Measurements from ENCODE around the gene PTGIS. TPM values are rescaled to one million over a fixed set of nuclear protein-coding genes. Genes with fewer than 3 reads are reported as not detected.
"Not testable (repeated sequence)": the region's sequence is repeated elsewhere in the genome, so short reads cannot be mapped to it uniquely, and the experiment has no call there.

The PTGIS gene
- 67.6 and 72.1 TPM in 2 replicates for total RNA-seq
- long read RNA-seq, full-length matches to known transcripts = 14 of 44 reads
- long read RNA-seq, partial matches to known transcripts = 13 of 44 reads
- long read RNA-seq, other reads (novel, unspliced or antisense) = 17 of 44 reads

DNA sequence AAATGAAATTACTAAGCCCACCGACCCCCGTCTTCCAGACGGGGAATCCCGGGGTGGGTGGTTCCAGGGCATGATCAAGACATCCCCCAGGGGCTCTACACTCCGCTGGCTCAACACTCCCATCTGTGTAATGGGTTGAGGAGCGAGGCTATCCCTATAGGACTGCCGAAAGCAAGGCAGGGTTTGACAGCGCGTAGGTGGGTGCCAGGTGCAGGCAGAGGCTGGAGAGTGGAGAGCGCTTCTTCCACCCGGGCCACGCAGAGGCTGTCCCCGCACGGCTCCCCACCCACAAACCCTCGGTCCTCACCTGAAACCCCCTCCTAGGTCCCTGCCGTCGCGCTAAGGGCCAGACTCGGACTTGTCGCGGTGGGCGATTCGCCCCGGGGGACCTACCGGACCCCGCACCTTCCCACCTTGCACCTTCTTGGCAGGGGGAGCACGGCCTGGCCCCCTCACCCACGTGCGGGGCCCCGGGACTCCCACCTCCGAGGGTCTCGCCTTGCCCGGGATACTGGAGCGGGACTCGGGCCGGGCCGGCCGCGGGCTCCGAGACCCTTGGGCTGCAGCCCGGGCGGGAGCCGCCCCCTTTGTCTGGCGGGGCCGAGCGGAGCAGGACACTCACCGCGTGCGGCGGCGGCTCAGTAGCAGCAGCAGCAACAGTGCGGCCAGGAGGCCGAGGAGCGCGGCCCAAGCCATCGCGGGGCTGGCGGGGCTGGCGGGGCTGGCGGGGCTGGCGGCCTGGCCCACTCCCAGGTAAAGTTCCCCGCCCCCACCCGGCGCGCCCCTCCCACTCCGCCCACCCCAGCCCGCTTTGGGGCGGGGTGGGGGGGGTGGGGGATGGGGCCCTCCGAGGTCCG lies at the start of gene PTGIS:
TSS of gene PTGIS (minus strand) at position 717 of the 857 bp plus-strand sequence. CDS start at position 696, 21 bp downstream.
- Mint-ChIP-seq H3K4me1 (ENCODE audit: unreplicated experiment) (peaks cover 76% of the 10 kb centered on the region), H3K27ac (ENCODE audit: unreplicated experiment) (peak within 1 kb of the TSS; percentile 76), H3K9me3 (ENCODE audit: unreplicated experiment) (no peaks in the 10 kb centered on the region), H3K4me3 (ENCODE audit: unreplicated experiment) (peak within 1 kb of the TSS; percentile 70), H3K36me3 (ENCODE audit: unreplicated experiment) (peaks cover 7% of the 10 kb centered on the region), H3K27me3 (ENCODE audit: unreplicated experiment) (no peaks in the 10 kb centered on the region)
- DNase-seq (ENCODE audit: extremely low spot score, unreplicated experiment) = no peak
- TF ChIP-seq, protein P1, sequence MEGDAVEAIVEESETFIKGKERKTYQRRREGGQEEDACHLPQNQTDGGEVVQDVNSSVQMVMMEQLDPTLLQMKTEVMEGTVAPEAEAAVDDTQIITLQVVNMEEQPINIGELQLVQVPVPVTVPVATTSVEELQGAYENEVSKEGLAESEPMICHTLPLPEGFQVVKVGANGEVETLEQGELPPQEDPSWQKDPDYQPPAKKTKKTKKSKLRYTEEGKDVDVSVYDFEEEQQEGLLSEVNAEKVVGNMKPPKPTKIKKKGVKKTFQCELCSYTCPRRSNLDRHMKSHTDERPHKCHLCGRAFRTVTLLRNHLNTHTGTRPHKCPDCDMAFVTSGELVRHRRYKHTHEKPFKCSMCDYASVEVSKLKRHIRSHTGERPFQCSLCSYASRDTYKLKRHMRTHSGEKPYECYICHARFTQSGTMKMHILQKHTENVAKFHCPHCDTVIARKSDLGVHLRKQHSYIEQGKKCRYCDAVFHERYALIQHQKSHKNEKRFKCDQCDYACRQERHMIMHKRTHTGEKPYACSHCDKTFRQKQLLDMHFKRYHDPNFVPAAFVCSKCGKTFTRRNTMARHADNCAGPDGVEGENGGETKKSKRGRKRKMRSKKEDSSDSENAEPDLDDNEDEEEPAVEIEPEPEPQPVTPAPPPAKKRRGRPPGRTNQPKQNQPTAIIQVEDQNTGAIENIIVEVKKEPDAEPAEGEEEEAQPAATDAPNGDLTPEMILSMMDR (IDR thresholded peaks at IDR 0.05) = no peak

DNA sequence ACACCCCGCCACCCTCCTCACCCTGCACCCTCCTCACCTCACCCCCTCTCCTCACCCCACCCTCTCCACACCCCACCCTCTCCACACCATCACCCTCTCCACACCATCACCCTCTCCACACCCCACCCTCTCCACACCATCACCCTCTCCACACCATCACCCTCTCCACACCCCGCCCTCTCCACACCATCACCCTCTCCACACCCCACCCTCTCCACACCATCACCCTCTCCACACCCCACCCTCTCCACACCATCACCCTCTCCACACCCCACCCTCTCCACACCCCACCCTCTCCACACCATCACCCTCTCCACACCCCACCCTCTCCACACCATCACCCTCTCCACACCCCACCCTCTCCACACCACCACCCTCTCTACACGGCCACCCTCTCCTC lies 49.5 kb upstream of the PTGIS start:
- H3K4me1 Mint-ChIP-seq (ENCODE audit: unreplicated experiment); H3K36me3 Mint-ChIP-seq (ENCODE audit: unreplicated experiment); H3K4me3 Mint-ChIP-seq (ENCODE audit: unreplicated experiment); H3K27ac Mint-ChIP-seq (ENCODE audit: unreplicated experiment); H3K9me3 Mint-ChIP-seq (ENCODE audit: unreplicated experiment); H3K27me3 Mint-ChIP-seq (ENCODE audit: unreplicated experiment): not testable (repeated sequence)
- peak; percentile 93 for DNase-seq (ENCODE audit: extremely low spot score, unreplicated experiment)

DNA sequence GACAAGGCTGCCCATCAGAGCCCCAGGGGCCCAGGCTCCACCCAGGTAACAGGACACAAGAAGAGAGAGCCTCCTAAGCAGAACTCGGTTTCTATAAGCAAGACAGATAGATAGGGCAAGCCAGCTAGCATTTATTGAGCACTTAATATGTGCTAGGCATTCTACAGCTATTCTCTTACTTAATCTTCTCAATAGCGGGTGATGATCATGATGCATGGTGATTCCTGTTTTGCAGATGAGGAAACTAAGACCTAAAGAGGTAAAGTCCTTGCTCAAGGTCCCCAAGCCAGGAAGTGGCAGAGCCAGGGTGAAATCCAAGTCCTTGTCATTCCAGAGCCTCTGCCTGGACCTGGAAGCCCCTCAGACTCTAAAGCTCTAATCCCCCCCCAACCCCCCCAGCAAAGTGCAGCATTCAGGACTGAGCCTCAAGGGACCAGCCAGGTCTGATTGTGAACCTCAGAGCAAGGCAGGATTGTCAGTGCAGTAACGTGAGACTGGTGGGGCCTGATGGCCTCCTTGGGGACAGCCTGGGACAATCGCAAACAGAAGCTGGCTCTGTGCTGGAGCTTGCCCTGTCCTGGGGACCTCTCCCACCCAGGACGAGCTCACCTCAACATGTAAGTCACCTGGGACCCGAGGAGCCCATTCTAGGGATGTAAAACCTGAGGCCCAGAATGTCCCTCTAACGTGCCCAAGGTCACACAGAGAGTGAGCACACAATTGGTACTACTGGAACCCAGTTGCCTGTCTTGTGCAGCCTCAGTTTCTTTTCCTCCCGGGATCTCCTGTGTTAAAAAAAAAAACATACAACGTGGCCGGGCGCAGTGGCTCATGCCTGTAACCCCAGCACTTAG lies 48.4 kb upstream of the PTGIS start:
- TF ChIP-seq, protein P1 (IDR thresholded peaks at IDR 0.05) = no peak
- Mint-ChIP-seq H3K9me3 (ENCODE audit: unreplicated experiment) (no peaks in the 10 kb centered on the region), H3K27ac (ENCODE audit: unreplicated experiment) (no peak overlapping the region), H3K27me3 (ENCODE audit: unreplicated experiment) (peaks cover 2% of the 10 kb centered on the region), H3K4me3 (ENCODE audit: unreplicated experiment) (no peak overlapping the region), H3K36me3 (ENCODE audit: unreplicated experiment) (no peaks in the 10 kb centered on the region), H3K4me1 (ENCODE audit: unreplicated experiment) (no peaks in the 10 kb centered on the region)
- DNase-seq (ENCODE audit: extremely low spot score, unreplicated experiment) = no peak

DNA sequence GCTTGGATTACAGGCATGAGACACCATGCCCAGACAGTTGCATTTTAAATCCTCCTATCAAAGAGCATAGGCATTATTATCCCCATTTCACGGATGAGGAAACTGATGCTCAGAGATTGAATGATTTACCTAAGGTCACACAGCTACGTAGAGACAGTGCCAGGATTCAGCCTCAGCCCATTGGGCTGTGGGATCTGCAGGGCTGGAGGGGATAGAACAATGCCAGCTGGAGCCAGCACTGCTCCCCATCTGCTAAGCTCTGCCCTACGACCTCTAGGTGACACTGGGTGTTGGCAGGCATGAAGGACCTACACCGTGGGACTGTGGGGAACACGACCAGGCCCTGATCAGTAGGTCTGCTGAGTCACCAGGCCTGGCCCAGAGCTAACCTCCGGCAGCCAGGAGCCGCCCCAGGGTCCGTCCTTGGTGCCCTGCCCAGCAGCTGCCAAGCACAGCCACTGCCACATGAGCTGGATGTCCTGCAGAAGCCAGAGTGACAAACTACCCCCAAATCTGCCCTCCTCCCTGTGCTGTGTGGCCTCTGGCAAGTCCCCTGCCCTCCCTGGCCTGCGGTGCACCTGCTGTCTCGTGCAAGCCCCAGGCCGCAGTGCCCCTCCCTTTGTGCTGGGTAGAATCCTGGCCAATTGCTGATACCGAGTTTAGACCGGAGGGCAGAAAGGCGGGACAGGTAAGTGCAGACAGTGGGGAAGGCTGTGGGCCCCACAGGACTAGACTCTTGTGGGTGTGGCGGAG lies 47.6 kb upstream of the PTGIS start:
- Mint-ChIP-seq H3K9me3 (ENCODE audit: unreplicated experiment) (no peaks in the 10 kb centered on the region), H3K36me3 (ENCODE audit: unreplicated experiment) (no peaks in the 10 kb centered on the region), H3K27me3 (ENCODE audit: unreplicated experiment) (no peaks in the 10 kb centered on the region), H3K4me3 (ENCODE audit: unreplicated experiment) (no peak overlapping the region), H3K27ac (ENCODE audit: unreplicated experiment) (no peak overlapping the region), H3K4me1 (ENCODE audit: unreplicated experiment) (peaks cover 5% of the 10 kb centered on the region)
- TF ChIP-seq, protein P1 (IDR thresholded peaks at IDR 0.05) = no peak
- no peak for DNase-seq (ENCODE audit: extremely low spot score, unreplicated experiment)

DNA sequence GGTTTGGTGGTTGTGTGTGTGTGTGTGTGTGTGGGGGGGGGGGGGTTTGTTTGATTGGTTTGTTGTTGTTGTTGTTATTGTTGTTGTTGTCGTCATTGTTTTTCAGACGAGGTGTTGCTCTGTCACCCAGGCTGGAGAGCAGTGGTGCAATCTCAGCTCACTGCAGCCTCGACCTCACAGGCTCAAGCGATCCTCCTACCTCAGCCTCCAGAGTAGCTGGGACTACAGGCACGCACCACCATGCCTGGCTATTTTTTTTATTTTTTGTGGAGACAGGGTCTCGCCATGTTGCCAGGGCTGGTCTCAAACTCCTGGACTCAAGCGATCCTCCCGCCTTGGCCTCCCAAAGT lies 47.1 kb upstream of the PTGIS start:
- not testable (repeated sequence) for H3K4me3 Mint-ChIP-seq (ENCODE audit: unreplicated experiment); H3K36me3 Mint-ChIP-seq (ENCODE audit: unreplicated experiment); H3K4me1 Mint-ChIP-seq (ENCODE audit: unreplicated experiment); DNase-seq (ENCODE audit: extremely low spot score, unreplicated experiment); H3K9me3 Mint-ChIP-seq (ENCODE audit: unreplicated experiment); H3K27me3 Mint-ChIP-seq (ENCODE audit: unreplicated experiment); H3K27ac Mint-ChIP-seq (ENCODE audit: unreplicated experiment)

Data from osteocyte (in vitro differentiated cells).